Right hindlimb (tissue), 1 donor: ENCODE results near the gene ZNF410.
"Not testable (repeated sequence)": the region's sequence is repeated elsewhere in the genome, so short reads cannot be mapped to it uniquely, and the experiment has no call there.

ENCODE experiments used
- DNase-seq: peaks from one replicate; pipeline ENCODE4 v3.0.0-alpha.2; 2018

ZNF410 gene, protein sequence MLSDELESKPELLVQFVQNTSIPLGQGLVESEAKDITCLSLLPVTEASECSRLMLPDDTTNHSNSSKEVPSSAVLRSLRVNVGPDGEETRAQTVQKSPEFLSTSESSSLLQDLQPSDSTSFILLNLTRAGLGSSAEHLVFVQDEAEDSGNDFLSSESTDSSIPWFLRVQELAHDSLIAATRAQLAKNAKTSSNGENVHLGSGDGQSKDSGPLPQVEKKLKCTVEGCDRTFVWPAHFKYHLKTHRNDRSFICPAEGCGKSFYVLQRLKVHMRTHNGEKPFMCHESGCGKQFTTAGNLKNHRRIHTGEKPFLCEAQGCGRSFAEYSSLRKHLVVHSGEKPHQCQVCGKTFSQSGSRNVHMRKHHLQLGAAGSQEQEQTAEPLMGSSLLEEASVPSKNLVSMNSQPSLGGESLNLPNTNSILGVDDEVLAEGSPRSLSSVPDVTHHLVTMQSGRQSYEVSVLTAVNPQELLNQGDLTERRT

DNA sequence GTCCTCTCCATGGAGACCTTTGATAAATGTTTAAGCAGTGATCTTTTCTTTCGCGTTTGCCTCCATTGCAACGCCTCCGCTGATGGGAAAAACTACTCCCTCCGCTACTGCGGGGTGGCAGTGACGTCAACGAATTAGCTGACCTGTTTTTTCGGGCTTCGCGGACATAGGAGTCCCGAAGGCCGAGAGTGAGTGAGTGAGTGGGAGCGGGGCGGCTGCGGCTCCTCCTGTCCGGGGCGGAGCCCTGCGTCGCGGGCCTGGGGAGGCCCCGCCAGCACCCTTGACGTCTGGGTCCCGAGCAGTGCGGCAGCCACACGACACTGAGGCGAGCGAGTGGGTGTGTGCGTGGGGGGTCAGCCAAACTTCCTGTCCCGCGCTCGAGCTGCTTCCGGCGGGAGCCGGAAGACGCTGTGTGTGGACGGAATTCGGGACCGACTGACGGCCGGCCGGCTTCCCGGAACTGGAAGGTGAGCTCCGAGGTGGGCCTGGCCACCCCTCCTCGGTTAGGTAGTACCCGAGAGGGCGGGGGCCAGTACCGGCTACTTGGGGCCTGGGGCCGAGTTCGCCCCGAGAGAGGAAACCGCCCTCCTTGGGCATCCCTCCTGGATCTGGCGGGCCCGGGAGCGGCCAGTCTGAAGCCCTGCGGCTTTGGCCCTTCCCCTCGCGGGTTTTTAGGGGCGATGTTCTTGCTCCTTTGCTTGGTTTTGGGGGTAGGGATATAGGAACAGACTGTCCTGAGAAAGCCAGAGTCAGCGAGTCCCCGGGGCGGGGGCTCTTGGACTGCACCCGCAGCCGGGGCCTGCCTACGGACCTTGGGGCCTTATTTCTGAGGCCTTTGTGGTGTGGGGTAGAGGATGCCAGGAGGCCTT, at the start of gene ZNF410:
TSS of gene ZNF410 (plus strand) at position 411 of the 869 bp plus-strand sequence. CDS start 5,317 bp downstream, outside the sequence.
- DNase-seq = peak; percentile 98

DNA sequence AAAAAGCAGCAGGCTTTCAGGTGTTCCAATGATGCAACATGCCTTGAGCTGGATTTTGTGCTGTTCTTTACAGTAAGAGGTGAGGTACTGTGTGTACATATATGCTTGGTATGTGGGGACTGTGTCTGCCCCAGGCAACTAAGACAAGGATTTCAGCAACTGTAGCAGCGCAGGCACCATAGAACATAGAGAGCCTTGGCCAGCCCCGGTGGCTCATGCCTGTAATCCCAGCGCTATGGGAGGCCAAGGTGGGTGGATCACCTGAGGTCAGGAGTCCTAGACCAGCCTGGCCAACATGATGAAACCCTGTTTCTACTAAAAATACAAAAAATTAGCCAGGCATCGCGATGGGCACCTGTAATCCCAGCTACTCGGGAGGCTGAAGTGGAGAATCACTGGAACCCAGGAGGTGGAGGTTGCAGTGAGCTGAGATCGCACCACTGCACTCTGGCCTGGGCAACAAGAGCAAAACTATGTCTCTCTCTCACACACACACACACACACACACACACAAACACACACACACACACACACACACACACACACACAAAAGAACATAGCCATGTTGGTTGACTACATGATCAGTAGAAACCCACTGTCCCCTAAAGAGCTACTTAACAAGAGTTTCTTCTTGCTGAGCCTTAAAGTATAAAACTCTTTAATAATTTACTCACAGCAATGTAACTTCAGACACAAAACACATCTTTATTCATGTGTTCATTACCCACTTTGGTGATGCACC, 48.2 kb upstream of the ZNF410 start:
- DNase-seq = not testable (repeated sequence)

DNA sequence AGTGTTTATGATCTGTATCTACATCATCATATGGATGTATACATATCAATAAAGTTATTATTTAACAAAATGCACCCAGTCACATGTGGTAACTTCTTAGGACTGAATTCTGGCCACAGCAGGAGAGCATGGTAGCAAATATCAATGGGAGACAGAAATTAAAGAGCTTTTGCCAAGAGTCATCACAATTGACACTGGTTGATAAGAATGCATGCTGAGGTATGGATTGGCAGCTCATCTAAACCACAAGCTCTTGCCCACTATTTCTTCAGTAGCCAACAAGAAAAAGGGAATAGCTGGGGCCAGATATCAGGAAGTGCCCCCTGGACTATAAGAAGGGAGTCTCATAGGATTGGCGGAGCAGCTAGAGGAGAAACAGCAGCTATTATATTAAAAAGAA, 44.5 kb upstream of the ZNF410 start:
- no peak for DNase-seq

DNA sequence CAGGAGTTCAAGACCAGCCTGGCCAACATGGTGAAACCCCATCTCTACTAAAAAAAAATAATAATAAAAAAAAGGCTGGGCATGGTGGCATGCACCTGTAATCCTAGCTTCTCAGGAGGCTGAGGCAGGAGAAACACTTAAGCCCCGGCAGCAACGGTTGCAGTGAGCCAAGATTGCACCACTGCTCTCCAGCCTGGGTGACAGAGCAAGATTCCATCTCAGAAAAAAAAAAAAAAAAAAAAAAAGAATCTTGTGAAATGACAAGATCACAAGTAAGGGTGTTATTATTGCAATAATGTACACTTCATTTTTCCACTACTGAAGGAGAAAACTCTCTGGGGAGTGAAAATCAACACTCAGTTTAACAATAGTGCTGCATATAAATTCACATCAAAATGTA, 43.8 kb upstream of the ZNF410 start:
- no peak for DNase-seq

DNA sequence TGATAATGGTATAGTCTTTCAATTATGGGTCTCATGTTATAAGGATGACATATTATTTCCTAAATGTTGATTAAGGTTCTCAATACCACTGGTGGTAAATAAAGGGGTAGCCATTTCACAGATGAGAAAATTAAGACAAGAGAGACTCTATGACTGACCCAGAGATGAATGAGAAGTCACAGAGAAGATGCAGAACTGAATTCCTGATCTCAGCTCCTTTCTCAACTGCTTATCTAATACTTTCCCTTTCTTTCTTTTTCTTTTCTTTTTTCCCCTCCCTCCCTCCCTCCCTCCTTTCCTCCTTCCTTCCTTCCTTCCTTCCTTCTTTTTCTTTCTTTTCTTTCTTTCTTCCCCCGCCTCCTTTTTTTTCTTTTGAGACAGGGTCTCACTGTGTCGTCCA, 43.4 kb upstream of the ZNF410 start:
- DNase-seq = no peak

DNA sequence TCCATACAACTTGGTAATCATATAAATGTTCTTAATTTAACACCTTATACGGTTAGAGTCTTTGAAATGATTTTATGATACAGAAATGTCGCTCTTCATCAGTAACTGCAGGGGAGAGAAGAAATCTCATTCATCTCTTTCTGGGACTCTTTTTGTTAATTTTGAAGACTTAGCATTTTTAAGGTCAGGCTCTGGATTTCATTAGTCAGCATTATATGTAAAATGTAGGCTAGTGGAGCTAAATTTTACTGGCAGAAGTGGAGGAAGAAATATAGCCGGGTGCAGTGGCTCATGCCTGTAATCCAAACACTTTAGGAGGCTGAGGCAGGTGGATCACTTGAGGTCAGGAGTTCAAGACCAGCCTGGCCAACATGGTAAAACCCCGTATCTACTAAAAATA, 39.7 kb upstream of the ZNF410 start:
- no peak for DNase-seq

DNA sequence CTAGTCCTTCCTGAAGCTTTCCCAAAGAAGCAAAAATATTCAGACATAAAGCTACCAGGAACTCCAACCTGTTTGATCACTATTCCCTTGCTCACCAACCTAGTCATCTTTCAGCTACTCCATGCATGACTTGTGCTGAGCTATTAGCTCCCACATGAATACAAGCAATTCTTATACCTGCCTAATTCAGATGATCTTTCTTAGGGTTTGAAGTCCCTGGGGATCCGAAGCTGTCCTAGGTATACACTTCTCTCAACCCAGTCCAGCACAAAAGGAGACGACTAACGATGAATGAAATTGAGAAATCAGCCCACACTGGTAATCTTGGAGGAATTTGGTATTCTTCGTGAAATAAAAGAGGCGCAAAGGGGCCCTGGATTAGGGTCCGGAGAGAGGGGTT, 35.7 kb upstream of the ZNF410 start:
- DNase-seq = no peak

DNA sequence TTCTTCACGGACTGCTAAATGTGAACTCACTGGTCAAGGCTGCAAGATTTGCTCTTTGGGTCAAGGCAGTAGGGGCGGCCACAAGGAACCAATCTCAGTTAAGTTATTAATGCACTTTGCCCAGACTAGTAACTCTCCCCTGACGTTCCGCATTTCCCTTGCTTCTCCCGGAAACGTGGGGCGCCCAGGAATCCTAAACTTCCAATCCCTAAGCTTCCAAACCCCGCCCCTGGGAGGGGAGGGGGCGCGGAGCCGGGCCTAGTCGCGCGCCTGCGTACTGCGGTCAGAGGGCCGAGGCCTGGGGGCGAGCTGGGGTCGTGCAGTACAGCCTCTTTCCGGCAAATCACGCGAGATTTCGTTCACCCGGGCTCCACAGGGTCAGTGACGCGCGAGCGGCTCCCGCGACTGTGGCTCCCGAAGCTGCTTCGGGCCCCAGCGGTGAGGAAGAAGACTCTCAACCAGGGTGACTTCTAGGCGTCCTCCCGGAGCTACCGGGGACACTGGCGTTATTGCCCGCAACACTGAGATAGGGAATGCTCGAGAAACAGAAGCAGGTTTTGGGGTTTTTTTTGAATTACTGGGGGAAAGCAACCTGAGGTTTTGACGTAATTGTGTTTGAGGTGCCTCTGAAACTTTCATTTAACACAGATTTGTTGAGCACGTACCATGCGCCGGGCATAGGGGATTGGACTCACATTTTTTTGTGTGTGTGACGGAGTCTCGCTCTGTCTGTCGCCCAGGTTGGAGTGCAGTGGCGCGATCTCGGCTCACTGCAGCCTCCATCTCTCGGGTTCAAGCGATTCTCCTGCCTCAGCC, 34.9 kb upstream of the ZNF410 start, which contains the start of gene PTGR2:
TSS of gene PTGR2 (plus strand) at position 265 of the 816 bp plus-strand sequence. CDS start 7,032 bp downstream, outside the sequence.
- DNase-seq = peak; percentile 99

DNA sequence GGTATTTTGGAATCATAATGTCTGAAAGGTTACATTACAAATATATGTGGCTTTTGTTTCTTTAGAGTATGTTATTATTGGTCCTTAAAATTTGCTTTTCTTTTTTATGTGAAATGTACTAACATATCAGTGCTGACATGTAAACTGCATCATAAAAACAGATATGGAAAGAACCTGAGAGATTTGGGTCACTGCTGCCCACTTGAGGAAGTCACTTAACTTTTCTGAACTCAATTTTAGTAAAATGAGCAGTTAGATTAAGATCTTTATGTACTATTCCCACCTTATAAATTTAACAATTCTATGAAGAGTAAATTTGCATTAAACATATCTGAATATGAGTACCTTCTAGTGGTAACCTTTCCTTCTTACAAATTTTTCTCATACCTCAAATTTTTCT, 27.5 kb upstream of the ZNF410 start:
- DNase-seq = no peak

DNA sequence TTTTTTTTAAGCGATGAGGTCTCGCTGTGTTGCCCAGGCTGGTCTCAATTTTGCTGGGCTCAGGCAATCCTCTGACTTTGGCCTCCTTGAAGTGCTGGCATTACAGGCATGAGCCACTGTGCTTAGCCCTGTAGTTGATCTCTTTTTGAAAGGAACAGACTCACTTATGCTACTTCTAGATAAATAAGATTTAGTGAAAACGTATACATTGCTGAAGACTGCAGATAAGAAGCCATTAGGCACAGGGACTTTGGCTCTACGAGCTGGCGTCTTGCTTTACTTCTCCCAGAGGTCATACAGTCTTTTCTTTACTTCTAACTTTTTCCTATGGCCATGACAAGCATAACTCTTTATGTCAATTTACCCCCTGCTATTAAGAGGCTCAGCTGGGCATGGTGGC, 25.6 kb upstream of the ZNF410 start:
- no peak for DNase-seq

DNA sequence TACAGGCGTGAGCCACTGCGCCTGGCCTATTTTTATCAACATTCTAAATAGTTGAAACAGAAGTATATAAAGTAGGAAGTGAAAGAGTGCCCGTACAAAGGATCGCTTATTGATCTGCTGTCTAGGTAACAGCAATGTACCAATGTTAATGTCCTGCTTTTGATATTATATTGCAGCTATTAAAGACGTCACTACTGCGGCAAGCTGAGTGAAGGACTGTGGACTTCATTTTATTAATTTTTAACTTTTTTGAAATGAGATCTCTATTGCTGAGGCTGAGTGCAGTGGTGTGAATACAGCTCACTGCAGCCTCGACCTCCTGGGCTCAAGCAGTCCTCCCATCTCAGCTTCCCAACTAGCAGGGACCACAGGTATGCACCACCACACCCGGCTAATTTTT, 24.2 kb upstream of the ZNF410 start:
- no peak for DNase-seq

DNA sequence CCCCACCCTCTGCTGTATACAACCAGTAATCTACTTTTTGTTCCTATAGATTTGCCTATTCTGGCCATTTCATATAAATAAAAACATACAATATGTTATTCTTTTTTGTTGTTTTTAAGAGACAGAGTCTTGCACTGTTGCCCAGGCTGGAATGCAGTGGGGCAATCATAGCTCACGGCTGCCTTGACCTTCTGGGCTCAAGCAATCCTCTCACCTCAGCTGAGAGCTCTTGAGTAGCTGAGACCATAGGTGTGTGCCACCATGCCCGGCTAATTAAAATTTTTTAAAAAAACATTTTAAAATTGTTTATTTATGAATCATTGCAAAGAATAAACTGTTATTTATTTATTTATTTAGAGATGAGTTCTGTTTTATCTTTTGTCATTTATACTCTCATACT, 23.4 kb upstream of the ZNF410 start:
- no peak for DNase-seq

DNA sequence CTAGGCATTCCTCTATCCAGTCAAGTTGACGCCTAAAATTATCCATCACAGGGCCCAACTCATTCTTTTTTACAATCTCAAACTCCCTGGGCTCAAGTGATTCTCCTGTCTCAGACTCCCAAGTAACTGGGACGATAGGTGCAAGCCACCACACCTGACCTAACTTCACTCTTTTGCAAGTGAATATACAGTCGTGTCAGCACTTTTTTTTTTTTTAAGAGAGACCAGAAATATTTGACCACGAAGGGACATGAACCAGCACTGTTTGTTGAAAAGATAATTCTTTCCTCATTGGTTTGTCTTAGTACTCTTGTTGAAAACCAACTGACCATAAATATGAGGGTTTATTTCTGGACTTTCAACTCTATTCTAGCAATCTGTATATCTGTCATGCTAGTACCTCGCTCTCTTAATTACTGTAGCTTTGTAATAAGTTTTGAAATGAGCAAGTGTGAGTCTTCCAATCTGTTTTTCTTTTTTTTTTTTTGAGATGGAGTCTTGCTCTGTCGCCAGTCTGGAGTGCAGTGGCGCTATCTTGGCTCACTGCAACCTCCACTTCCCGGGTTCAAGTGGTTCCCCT, 21.0 kb upstream of the ZNF410 start:
- DNase-seq = no peak

DNA sequence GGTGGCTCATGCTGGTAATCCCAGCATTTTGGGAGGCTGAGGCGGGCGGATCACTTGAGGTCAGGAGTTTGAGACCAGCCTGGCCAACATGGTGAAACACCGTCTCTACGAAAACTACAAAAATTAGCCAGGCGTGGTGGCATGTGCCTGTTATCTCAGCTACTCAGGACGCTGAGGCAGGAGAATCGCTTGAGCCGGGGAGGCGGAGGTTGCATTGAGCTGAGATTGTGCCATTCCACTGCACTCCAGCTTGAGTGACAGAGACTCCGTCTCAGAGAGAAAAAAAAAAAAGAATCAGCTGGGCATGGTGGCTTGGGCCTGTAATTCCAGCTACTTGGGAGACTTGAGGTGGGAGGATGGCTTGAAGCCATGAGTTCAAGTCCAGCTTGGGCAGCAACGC, 16.9 kb upstream of the ZNF410 start:
- DNase-seq = not testable (repeated sequence)

DNA sequence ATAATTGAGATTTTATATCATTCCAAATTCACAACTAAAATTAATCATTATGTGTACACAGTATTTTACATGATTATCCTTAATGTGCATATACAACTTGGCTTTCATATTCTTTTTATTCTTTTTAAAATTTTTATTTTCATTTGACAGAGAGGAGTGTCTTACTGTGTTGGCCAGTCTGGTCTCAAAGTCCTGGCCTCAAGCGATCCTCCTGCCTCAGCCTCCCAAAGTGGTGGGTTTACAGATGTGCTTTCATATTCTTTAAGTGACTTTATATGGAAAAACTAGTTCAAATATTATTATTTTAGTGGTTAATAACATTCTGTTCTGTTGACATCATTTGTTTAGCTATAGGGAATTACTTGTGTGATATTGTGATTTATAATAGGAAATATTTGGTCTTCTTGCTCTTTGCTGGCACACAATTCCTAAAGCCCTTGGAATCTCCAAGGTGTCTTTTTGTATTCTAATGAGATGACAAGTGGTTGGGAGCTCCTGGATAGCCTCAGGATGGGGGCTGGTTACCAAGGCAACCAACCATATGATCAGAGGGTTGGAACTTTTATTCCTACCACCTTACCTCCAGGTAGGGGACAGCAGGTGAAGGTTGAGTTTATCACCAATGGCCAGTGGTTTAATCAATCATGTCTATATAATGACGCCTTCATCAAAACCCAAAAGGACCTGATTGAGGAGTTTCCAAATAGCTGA, 16.0 kb upstream of the ZNF410 start:
- no peak for DNase-seq

DNA sequence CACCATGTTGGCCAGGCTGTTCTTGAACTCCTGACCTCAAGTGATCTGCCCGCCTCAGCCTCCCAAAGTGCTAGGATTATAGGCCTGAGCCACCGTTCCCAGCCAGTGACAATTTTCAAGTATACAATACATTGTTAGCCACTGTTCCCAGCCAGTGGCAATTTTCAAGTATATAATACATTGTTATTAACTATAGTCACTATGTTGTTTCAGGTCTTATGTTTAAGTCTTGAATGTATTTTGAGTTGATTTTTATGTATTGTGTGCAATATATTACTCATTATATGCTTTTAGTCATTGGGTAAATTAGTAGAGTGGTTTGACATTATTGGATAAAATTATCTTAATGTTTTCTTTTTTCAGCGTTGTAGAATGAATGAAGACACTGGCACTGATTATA, 13.0 kb upstream of the ZNF410 start:
- DNase-seq = no peak

DNA sequence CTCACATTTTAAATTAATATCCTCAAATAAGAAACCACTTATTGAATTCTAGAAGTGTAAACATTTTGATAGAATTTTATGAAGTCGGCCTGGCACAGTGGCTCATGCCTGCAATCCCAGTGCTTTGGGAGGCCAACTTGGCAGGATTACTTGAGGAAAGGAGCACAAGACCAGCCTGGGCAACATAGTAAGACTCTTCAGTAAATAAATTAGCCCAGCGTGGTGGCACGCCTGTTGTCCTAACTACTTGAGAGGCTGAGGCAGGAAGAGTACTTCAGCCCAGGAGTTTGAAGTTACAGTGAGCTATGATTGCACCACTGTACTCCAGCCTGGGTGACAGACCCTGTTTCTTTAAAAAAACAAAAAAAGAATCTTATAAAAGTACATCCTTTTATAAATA, 8.9 kb upstream of the ZNF410 start:
- DNase-seq = no peak

DNA sequence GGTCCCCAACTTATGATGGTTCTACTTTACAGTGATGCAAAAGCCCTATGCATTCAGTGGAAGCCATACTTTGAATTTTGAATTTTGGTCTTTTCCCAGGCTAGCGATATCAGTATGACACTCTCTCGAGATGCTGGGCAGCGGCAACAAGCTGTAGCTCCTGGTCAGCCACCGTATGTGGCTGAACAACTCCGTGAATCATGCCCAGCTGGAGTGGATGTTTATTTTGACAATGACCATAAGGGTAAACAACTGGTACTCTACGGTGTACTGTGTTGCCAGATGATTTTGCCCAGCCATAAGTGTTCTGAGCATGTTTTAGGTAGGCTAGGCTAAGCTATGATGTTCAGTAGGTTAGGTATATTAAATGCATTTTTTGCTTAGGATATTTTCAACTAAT, 8.2 kb upstream of the ZNF410 start:
- DNase-seq = no peak

DNA sequence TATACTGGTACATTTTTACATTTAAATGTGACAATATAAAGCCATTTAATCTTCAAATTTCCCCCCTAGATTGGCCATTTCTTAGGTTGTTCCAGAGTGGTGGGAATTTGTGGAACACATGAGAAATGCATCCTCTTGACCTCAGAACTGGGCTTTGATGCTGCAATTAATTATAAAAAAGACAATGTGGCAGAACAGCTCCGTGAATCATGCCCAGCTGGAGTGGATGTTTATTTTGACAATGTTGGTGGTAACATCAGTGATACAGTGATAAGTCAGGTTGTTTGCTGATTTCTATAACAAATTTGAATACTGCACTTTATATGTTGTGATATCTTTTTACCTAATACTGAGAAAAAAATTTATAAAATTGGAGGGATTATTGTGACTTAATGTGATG, 7.6 kb upstream of the ZNF410 start:
- DNase-seq = no peak

DNA sequence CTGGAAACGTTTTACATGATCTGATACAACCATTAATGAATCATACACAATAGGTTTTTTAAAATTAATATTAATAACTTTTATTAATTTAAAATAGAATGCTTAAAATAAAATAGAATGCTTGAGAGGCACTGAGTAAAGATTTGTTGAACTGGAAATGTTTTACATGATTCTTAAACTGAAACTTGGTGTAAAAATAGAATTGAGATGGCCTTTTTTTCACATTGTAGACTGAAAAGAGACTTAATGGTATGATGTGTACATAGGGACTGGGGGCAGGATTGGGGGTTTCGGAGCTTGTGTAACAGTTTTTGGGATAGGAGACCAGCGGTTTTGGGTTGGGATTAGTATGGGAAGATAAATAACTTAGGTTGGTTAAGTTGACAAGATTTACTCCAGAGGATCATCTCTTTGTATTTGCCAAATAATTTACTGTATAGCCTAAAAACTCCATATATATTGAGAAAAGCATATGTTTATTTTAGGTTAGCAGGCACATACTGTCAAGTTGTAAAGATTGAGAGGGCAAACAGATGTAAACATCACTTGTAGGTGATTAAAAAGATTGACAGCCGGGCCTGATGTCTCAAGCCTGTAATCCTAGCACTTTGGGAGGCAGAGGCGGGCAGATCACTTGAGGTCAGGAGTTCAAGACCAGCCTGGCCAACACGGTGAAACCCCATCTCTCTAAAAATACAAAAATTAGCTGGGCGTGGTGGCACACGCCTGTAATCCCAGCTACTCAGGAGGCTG, 2.0 kb upstream of the ZNF410 start:
- DNase-seq = no peak

DNA sequence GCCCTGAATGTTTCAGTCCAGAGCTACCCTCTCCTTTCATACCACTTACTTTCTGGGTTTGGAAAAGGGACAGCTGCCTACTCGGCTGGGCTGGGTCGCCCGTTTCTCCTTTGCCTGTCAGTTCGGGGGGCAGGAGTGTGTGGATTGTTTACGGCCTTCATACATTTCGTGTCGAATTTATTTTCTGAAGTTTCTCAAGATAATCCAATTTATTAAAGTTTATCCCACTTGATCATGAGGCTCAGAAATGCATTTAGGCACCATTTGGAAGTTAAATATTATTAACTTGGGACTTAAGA, 608 bp downstream of the ZNF410 start:
- DNase-seq = no peak
